ENCODE measurements around the gene GPC6.

DNA sequence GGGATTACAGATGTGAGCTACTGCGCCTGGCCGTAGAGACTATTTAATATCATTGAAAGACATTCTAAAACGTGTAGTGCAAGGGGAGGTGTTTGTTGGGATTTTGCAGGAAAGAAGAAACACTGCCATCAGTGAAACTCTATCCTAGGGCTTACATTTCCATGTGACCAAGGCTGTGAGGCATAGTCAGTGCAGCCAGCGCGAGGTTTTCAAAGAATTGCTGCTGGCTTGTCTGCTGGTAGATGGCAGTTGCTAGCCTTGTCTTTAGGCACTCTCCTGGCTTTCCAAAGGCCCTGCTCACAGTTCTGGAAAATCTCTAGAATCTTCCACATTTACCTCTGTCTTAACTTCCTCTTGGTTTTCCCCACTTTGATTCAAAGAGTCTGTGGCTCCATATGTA is 77.5 kb downstream of the GPC6 start:
- TF ChIP-seq CTCF (conservative IDR thresholded peaks at IDR 0.05; ENCODE audit: low read length) (no peak), EZH2phosphoT487 (IDR thresholded peaks at IDR 0.05; ENCODE audit: borderline replicate concordance, low read depth, low read length) (no peak)

All from OCI-LY7 (cell line).